Measurements from ENCODE around the gene STAC3. TPM values are rescaled to one million over a fixed set of nuclear protein-coding genes. Genes with fewer than 3 reads are reported as not detected.
A peak's percentile ranks its signal among the peaks of the same experiment; 100 is the strongest.

Gene STAC3
- total RNA-seq, 1 experiment from 2014 or later = 2.8 TPM

DNA sequence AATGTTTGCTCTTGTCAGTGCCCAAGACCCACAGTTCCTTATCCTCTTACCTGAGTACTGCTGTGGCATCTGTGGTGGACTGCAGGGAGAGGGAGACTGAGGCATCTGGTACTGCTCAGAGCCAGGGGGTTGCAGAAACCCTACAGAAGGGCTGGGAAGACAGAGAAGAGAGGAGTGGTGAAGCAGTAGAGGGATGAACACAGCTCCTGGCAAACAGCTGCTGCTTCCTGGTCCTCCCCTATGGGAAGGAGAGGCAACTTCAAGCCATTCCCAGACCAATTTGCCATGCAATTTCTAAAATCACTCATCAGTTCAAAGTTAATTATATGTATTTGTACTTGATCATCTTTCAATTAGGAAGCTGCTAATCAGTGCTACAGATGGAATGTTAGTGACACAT lies 15.7 kb upstream of the STAC3 start:
- H3K27ac ChIP-seq (ENCODE audit: insufficient read length, low read depth, low read length) = no peak overlapping the region
- H4K91ac ChIP-seq (ENCODE audit: insufficient read length, low read depth, low read length) = no peak overlapping the region
- no peaks in the 10 kb centered on the region for H3K9me3 ChIP-seq (ENCODE audit: control insufficient read depth, low read depth, low read length)
- Mint-ChIP-seq H3K4me1 (peaks cover 6 to 14% of the 10 kb centered on the region in 2 experiments), H3K27ac (0 out of 7 replicates have a peak overlapping the region, but pooled peaks of 1 of the 3 experiments have one; percentile 3), H3K27me3 (ENCODE audit: low read depth) (no peaks in the 10 kb centered on the region), H3K36me3 (ENCODE audit: insufficient read depth in 1 of 3, low read depth in 3 of 3) (peaks cover 5 to 49% (median 41%) of the 10 kb centered on the region in 3 experiments; a peak in 6 of 7 replicates), H3K4me3 (no peak overlapping the region), H3K9me3 (no peaks in the 10 kb centered on the region)
- H3K79me2 ChIP-seq (ENCODE audit: insufficient read depth, low read length) = no peaks in the 10 kb centered on the region
- H3K23me2 ChIP-seq (ENCODE audit: insufficient read length, low read depth, low read length, poor library complexity, severe bottlenecking) = no peaks in the 10 kb centered on the region
- H2BK12ac ChIP-seq (ENCODE audit: insufficient read length, low read depth, low read length) = no peak overlapping the region
- no peak overlapping the region for H3K56ac ChIP-seq (ENCODE audit: insufficient read length, low read depth, low read length)
- no peak overlapping the region for H2AK5ac ChIP-seq (ENCODE audit: insufficient read length, low read length)
- H2BK5ac ChIP-seq (ENCODE audit: insufficient read length, low read length) = no peak overlapping the region
- no peak overlapping the region for H3K9ac ChIP-seq (ENCODE audit: extremely low read depth, insufficient read length, low read length)
- H3K23ac ChIP-seq (ENCODE audit: insufficient read length, low read depth, low read length) = no peak overlapping the region
- no peak overlapping the region for H2BK15ac ChIP-seq (ENCODE audit: low read depth, low read length)
- DNase-seq = no peak
- H4K8ac ChIP-seq (replicated peaks; ENCODE audit: insufficient read length, low read depth, low read length) = no peak overlapping the region
- H2BK20ac ChIP-seq (ENCODE audit: low read depth, low read length, poor library complexity, severe bottlenecking) = no peak overlapping the region
- H3K79me1 ChIP-seq (ENCODE audit: insufficient read depth, low read depth, low read length, poor library complexity, severe bottlenecking) = no peaks in the 10 kb centered on the region
- no peaks in the 10 kb centered on the region for H4K20me1 ChIP-seq (ENCODE audit: control insufficient read depth, insufficient read depth, insufficient read length)
- no peak for TF ChIP-seq CTCF (conservative IDR thresholded peaks at IDR 0.05)
- no peak overlapping the region for H3K14ac ChIP-seq (ENCODE audit: insufficient read depth, low read length)
- H4K5ac ChIP-seq (ENCODE audit: insufficient read length, low read depth, low read length) = no peak overlapping the region
- no peaks in the 10 kb centered on the region for H3K27me3 ChIP-seq (ENCODE audit: insufficient read depth, low read length)
- no peak overlapping the region for H3T11ph ChIP-seq (ENCODE audit: low read length)
- H3K4me2 ChIP-seq (ENCODE audit: insufficient read depth, insufficient read length, low read length) = no peak overlapping the region
- no peak overlapping the region for H2BK120ac ChIP-seq (ENCODE audit: low read depth, low read length, poor library complexity, severe bottlenecking)
- no peak overlapping the region for H2AFZ ChIP-seq (ENCODE audit: low read length)
- H3K4me1 ChIP-seq (ENCODE audit: insufficient read depth, low read length) = no peaks in the 10 kb centered on the region
- no peak overlapping the region for H3K18ac ChIP-seq (ENCODE audit: insufficient read length, low read depth, low read length)
- no peak overlapping the region for H3K4ac ChIP-seq (ENCODE audit: low read depth, low read length)

Data from H9 (cell line).